Fibroblast of villous mesenchyme (primary cell): ENCODE results near the gene MS4A2. TPM values are rescaled to one million over a fixed set of nuclear protein-coding genes. Genes with fewer than 3 reads are reported as not detected.
"Not testable (repeated sequence)": the region's sequence is repeated elsewhere in the genome, so short reads cannot be mapped to it uniquely, and the experiment has no call there.

Experiments used
- DNase-seq: peaks from one replicate; pipeline ENCODE4 v3.0.0-alpha.2; 2010; ENCODE audit warnings: low read depth
- H3K4me3 ChIP-seq: 2 replicates; pipeline ENCODE4 v1.5.1; 2011; ENCODE audit warnings: low read depth, mild to moderate bottlenecking, low read length
- total RNA-seq: library from RNA; depleted of rRNA; stranded (reverse); fragments of >200 nt; gene quantifications from 2 replicates; pipeline ENCODE4 v1.2.3, GENCODE V29; 2012
- TF ChIP-seq, protein P1 (sequence below): IDR thresholded peaks from 2 replicates; pipeline ENCODE4 v1.5.1; 2012; ENCODE audit warnings: low read depth, mild to moderate bottlenecking, low read length; ENCODE audit not compliant: insufficient read depth

MS4A2 gene
- total RNA-seq: not detected in 2 replicates

DNA sequence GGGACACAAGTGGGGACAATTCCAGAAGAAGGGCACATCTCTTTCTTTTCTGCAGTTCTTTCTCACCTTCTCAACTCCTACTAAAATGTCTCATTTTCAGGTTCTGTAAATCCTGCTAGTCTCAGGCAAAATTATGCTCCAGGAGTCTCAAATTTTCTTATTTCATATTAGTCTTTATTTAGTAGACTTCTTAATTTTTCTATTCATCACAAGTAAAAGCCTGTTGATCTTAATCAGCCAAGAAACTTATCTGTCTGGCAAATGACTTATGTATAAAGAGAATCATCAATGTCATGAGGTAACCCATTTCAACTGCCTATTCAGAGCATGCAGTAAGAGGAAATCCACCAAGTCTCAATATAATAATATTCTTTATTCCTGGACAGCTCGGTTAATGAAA, at the start of gene MS4A2:
Gene MS4A2, plus strand, starts transcription at position 301 of the 400 bp plus-strand sequence. CDS start 102 bp downstream, outside the sequence.
- TF ChIP-seq, protein P1, sequence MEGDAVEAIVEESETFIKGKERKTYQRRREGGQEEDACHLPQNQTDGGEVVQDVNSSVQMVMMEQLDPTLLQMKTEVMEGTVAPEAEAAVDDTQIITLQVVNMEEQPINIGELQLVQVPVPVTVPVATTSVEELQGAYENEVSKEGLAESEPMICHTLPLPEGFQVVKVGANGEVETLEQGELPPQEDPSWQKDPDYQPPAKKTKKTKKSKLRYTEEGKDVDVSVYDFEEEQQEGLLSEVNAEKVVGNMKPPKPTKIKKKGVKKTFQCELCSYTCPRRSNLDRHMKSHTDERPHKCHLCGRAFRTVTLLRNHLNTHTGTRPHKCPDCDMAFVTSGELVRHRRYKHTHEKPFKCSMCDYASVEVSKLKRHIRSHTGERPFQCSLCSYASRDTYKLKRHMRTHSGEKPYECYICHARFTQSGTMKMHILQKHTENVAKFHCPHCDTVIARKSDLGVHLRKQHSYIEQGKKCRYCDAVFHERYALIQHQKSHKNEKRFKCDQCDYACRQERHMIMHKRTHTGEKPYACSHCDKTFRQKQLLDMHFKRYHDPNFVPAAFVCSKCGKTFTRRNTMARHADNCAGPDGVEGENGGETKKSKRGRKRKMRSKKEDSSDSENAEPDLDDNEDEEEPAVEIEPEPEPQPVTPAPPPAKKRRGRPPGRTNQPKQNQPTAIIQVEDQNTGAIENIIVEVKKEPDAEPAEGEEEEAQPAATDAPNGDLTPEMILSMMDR: no peak
- no peak within 1 kb of the TSS for H3K4me3 ChIP-seq
- DNase-seq: no peak

DNA sequence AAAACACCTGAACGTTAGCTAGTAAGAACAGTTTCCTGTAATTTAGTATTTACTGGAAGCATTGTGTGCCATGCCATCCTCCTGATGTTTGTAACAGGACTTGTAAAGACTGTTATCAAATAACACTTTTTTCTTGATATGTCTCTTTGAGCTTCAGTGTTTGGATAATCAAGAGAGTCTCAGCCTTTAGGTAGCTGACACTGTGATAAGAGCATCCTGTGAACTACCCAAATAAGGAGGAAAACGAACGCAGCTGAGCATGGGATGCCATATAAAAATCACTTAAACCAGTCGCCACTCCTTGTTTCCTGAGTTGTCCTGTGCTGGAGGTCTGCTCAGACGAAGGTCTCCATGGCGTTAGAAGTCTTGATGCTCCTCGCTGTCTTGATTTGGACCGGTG, 48.4 kb upstream of the MS4A2 start, which contains the start of gene OOSP2:
Gene OOSP2, plus strand, starts transcription at position 301 of the 400 bp plus-strand sequence. Its CDS starts 51 bp downstream, at position 352.
- DNase-seq: no peak
- TF ChIP-seq, protein P1: no peak
- no peak within 1 kb of the TSS for H3K4me3 ChIP-seq

- DNase-seq, H3K4me3 ChIP-seq: not testable (repeated sequence)
Measured at GRCh38 chr11:60050422-60050821, 38.0 kb upstream of the MS4A2 start.

DNA sequence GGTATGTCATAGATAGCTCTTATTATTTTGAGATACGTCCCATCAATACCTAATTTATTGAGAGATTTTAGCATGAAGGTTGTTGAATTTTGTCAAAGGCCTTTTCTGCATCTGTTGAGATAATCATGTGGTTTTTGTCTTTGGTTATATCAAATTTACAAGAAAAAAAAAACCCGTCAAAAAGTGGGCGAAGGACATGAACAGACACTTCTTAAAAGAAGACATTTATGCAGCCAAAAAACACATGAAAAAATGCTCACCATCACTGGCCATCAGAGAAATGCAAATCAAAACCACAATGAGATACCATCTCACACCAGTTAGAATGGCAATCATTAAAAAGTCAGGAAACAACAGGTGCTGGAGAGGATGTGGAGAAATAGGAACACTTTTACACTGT, 37.6 kb upstream of the MS4A2 start:
- not testable (repeated sequence) for DNase-seq, H3K4me3 ChIP-seq

GRCh38 chr11:60056349-60056969, 32.0 kb upstream of the MS4A2 start, which contains the start of gene MS4A3:
Gene MS4A3 (plus strand): TSS chr11:60056665. CDS start chr11:60061161, 4,496 bp downstream.
- TF ChIP-seq, protein P1: no peak
- DNase-seq: no peak
- no peak within 1 kb of the TSS for H3K4me3 ChIP-seq

- TF ChIP-seq, protein P1: no peak
- DNase-seq: no peak
- H3K4me3 ChIP-seq: no peak overlapping the region
Measured at GRCh38 chr11:60059052-60059451, 29.4 kb upstream of the MS4A2 start.

GRCh38 chr11:60059521-60060240, 28.8 kb upstream of the MS4A2 start:
- no peak for DNase-seq
- TF ChIP-seq, protein P1: no peak

More at GRCh38 chr11:60059521-60060240, 28.8 kb upstream of the MS4A2 start:
- no peak overlapping the region for H3K4me3 ChIP-seq
